ENCODE measurements around the gene RHBDD1.

DNA sequence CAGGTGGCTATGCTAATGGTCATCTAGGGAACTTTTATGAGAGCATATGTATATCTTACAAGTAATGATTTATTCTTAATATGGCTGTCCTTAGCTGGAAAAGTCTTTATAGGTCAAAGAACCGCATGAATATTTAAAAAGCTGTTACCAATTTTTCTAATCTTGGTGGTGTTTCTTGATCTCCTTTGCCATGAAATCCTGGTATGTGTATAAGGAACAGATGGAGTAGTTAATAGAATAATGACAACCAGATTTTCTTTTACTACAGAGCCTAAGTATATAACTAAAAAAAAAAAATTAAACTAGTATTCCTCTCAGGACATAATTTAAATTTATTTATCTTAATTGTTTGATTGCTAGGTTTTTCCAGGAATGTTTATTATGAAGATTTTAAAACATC is 74.5 kb downstream of the RHBDD1 start:
- TF ChIP-seq POLR2A (IDR thresholded peaks at IDR 0.05) = no peak
- TF ChIP-seq, protein P1, sequence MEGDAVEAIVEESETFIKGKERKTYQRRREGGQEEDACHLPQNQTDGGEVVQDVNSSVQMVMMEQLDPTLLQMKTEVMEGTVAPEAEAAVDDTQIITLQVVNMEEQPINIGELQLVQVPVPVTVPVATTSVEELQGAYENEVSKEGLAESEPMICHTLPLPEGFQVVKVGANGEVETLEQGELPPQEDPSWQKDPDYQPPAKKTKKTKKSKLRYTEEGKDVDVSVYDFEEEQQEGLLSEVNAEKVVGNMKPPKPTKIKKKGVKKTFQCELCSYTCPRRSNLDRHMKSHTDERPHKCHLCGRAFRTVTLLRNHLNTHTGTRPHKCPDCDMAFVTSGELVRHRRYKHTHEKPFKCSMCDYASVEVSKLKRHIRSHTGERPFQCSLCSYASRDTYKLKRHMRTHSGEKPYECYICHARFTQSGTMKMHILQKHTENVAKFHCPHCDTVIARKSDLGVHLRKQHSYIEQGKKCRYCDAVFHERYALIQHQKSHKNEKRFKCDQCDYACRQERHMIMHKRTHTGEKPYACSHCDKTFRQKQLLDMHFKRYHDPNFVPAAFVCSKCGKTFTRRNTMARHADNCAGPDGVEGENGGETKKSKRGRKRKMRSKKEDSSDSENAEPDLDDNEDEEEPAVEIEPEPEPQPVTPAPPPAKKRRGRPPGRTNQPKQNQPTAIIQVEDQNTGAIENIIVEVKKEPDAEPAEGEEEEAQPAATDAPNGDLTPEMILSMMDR (IDR thresholded peaks at IDR 0.05) = no peak
